GM10266 (cell line): ENCODE data around the gene SPON1.

ENCODE experiments used
- DNase-seq: peaks from one replicate; pipeline ENCODE4 v3.0.0; 2012; ENCODE audit errors: extremely low spot score
- TF ChIP-seq, protein P1 (sequence below): IDR thresholded peaks from 2 replicates; pipeline ENCODE4 v1.5.1; 2012; ENCODE audit warnings: mild to moderate bottlenecking, low read depth; ENCODE audit not compliant: control insufficient read depth, insufficient read depth; ENCODE audit errors: missing control alignments

The SPON1 gene

DNA sequence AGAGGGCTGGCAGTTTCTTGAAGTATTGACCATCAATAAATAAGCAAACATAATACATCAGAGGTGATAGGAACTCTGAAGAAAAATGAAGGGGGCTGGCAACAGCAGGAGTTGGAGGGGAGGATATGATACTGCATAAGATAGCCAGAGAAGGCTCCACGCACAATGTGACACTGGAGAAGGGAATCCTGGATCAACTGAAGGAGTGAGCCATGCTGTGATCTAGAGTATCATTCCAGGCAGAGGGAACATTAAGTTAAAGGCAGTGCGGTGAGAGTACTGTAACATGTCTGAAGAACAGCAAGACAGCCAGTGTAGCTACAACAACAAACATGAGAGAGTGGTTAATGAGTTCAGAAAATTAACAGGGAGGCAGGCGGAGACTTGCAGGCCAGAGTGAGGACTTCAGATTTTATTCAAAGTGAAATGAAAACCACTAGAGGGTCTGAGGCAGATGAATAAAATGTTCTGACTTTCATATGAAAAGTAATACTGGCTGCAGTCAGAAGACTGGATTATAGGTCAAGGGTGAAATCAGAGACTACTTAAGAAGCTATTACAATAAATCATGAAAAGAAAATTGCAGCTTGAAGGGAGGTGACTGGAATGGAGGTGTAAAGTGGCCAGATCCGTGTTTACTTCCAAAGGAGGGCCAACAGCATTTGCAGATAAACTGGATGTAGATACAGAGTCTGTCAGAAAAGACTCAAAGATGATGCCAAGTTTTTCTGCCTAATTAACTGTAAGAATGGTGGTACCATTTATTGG is 347.1 kb downstream of the SPON1 start:
- DNase-seq = no peak
- TF ChIP-seq, protein P1, sequence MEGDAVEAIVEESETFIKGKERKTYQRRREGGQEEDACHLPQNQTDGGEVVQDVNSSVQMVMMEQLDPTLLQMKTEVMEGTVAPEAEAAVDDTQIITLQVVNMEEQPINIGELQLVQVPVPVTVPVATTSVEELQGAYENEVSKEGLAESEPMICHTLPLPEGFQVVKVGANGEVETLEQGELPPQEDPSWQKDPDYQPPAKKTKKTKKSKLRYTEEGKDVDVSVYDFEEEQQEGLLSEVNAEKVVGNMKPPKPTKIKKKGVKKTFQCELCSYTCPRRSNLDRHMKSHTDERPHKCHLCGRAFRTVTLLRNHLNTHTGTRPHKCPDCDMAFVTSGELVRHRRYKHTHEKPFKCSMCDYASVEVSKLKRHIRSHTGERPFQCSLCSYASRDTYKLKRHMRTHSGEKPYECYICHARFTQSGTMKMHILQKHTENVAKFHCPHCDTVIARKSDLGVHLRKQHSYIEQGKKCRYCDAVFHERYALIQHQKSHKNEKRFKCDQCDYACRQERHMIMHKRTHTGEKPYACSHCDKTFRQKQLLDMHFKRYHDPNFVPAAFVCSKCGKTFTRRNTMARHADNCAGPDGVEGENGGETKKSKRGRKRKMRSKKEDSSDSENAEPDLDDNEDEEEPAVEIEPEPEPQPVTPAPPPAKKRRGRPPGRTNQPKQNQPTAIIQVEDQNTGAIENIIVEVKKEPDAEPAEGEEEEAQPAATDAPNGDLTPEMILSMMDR = no peak

- TF ChIP-seq, protein P1 = no peak
- DNase-seq = no peak
These were observed 348.2 kb downstream of the SPON1 start for GRCh38 chr11:14310679-14311078.

DNA sequence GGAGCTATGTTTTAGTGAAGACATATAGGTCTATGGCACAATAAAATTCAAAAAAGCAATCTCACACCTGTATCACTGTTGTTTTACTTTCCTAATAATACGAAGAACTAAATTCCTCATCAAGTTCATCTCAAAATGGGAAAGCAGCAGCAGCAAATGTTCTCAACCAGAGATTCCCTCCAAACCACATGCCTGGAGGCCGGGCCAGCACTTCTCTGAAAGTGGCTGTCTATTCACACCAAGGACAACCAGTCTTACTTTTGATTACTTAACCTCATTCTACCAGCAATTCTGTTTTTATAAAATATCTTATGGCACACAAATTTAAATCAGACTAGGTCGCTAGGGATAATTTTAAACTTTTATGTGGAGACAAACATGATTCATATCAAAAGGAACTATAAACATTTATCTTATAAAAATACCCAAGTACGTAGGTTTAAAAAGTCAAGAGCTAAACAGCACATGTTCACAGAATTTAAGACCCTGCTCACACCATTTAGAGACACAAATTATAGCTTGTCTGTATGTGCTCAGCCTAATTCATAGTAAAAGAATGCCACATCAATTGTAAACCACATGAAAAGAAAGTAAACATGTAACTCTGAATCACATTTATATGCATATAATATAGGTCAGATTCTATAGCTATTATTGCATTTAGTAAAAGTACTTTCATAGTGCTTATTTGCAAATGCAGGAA is 350.4 kb downstream of the SPON1 start:
- TF ChIP-seq, protein P1 = no peak
- DNase-seq = no peak

DNA sequence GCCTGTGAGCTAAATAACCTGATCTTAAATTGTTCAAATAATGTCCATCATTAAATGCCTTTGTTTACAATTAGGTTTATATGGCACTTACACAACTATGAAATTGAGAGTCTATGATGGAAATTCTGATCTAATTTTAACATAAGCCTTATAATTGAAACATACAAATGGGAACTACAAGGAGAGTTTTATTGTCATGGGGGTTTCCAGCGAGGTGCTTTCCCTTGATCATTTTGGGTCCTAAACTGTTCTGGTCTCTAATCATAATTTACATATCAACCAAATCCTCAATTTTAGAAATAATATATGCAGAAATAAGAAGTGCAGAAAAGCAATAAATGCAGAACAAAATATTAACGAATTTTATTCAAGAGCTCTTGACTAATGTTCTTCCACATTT is 351.6 kb downstream of the SPON1 start:
- DNase-seq = no peak
- TF ChIP-seq, protein P1 = no peak

DNA sequence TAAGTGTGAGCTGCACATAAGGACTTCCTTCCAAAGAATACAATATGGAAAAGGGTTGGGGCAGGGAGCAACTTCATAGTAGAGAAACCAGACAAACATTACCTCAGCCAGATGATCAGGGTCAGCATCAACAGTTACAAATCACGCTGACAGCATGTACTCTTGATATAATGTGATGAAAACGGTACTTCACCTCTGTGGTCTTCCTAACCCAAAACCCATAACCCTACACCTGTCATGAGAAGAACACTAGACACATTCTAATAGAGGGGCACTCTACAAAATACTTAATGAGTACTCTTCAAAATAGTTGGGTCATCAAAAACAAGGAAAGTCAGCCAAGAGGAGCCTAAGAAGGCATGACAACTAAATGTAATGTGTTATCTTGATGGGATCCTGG is 352.6 kb downstream of the SPON1 start:
- TF ChIP-seq, protein P1 = no peak

More for the DNA sequence above, 352.6 kb downstream of the SPON1 start:
- DNase-seq = no peak
